Upper lobe of right lung (tissue), 1 donor: ENCODE data around the gene FAM20A. TPM values are rescaled to one million over a fixed set of nuclear protein-coding genes. Genes with fewer than 3 reads are reported as not detected.
A peak's percentile ranks its signal among the peaks of the same experiment; 100 is the strongest.

Source experiments
- ATAC-seq: fragments of 200-7000 bp; cut with Tn5 transposase; one replicate; pipeline ENCODE4 v1.9.1; 2020; ENCODE audit warnings: mild to moderate bottlenecking, moderate library complexity
- DNase-seq: peaks from one replicate; pipeline ENCODE4 v3.0.0-alpha.2; 2020
- H3K27ac ChIP-seq: fragments of 200-600 bp; one replicate; pipeline ENCODE4 v1.8.0; 2022
- H3K27me3 ChIP-seq: fragments of 200-600 bp; one replicate; pipeline ENCODE4 v1.8.0; 2022; ENCODE audit warnings: mild to moderate bottlenecking
- H3K36me3 ChIP-seq: fragments of 200-600 bp; one replicate; pipeline ENCODE4 v1.8.0; 2022
- H3K4me1 ChIP-seq: fragments of 200-600 bp; one replicate; pipeline ENCODE4 v1.8.0; 2022
- H3K4me3 ChIP-seq: fragments of 200-600 bp; one replicate; pipeline ENCODE4 v1.8.0; 2022; ENCODE audit warnings: mild to moderate bottlenecking
- H3K9me3 ChIP-seq: fragments of 200-600 bp; one replicate; pipeline ENCODE4 v1.8.0; 2022
- intact Hi-C: fragments of 100-400 bp; cut with DNase I; formaldehyde crosslinking; loops from one replicate; pipeline ENCODE4 v1.11.0; 2022
- total RNA-seq: library from RNA; stranded (reverse); fragmentation: NEBNext Ultra II Directional; extraction: Animal tissue kit (Norgen Biotek cat#: 25700); gene quantifications from one replicate; pipeline ENCODE4 v1.2.1, GENCODE V29; 2021
- TF ChIP-seq, protein P1 (sequence below): fragments of 200-600 bp; IDR thresholded peaks from one replicate; pipeline ENCODE4 v1.8.0; 2022; ENCODE audit warnings: antibody characterized with exemption
- donor health status: DM: no; HTN: yes; CAD: no; lungs with severe emphysema.

The FAM20A gene
- total RNA-seq, 1 donor from 2014 or later = 43.3 TPM

- Histone ChIP-seq H3K27me3 (no peaks in the 10 kb centered on the region), H3K4me3 (no peak overlapping the region), H3K36me3 (peaks cover 34% of the 10 kb centered on the region), H3K27ac (peak overlapping the region; percentile 84), H3K9me3 (no peaks in the 10 kb centered on the region), H3K4me1 (peaks cover 4% of the 10 kb centered on the region)
- ATAC-seq (peak; percentile 79), DNase-seq (peak; percentile 53)
- TF ChIP-seq, protein P1, sequence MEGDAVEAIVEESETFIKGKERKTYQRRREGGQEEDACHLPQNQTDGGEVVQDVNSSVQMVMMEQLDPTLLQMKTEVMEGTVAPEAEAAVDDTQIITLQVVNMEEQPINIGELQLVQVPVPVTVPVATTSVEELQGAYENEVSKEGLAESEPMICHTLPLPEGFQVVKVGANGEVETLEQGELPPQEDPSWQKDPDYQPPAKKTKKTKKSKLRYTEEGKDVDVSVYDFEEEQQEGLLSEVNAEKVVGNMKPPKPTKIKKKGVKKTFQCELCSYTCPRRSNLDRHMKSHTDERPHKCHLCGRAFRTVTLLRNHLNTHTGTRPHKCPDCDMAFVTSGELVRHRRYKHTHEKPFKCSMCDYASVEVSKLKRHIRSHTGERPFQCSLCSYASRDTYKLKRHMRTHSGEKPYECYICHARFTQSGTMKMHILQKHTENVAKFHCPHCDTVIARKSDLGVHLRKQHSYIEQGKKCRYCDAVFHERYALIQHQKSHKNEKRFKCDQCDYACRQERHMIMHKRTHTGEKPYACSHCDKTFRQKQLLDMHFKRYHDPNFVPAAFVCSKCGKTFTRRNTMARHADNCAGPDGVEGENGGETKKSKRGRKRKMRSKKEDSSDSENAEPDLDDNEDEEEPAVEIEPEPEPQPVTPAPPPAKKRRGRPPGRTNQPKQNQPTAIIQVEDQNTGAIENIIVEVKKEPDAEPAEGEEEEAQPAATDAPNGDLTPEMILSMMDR = no peak
- intact Hi-C loops = no loop called here
Measured at GRCh38 chr17:68542698-68543463, 58.3 kb downstream of the FAM20A start.

DNA sequence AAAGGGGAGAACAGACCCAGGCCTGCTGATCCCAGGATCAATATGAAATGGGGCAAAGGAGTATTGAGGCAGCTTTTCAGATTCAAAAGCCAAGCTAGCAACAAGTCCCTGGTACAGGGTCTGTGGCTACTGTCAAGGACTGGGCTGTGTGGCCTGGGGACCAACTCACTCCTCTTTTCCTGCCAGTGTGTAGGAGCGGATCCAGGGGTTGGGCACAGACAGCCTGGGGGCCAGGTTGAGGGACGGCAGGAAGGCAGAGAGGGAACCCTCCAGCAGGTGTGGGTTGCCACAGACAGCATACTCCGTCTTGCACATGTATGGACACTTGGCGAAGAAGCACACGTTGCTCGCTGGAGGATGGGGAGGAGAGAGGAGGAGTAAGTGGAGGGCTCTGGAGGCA lies 59.4 kb downstream of the FAM20A start:
- no peak for ATAC-seq
- Histone ChIP-seq H3K4me1 (peaks cover 4% of the 10 kb centered on the region), H3K9me3 (no peaks in the 10 kb centered on the region), H3K36me3 (peaks cover 45% of the 10 kb centered on the region), H3K27ac (peak overlapping the region; percentile 42), H3K27me3 (no peaks in the 10 kb centered on the region), H3K4me3 (no peak overlapping the region)
- DNase-seq = peak; percentile 55
- intact Hi-C loops = no loop called here
- TF ChIP-seq, protein P1 = no peak

DNA sequence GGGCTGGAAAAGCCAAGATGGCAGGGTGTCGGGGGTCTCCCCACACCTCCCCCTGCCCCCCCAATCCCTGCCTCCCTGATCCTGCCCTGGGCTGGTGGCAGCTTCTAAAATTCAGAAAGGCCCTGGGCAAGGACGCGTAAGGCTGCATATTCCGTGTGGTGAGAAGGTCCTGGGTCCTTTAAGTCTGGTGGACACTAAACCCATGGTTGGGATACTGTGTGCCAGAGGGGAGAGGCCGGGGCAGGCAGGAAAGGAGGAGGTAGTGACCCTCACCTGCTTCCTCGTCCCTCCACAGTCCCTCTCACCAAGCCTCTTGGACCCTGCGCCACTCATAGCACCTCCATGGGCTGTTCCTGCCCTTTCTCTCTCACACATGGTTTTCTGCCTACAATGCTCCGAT lies 60.2 kb downstream of the FAM20A start:
- Histone ChIP-seq H3K27ac (peak overlapping the region; percentile 42), H3K4me1 (peaks cover 4% of the 10 kb centered on the region), H3K4me3 (no peak overlapping the region), H3K27me3 (no peaks in the 10 kb centered on the region), H3K36me3 (peaks cover 53% of the 10 kb centered on the region), H3K9me3 (no peaks in the 10 kb centered on the region)
- DNase-seq (peak; percentile 59), ATAC-seq (no peak)
- TF ChIP-seq, protein P1 = no peak
- intact Hi-C loops = no loop called here

GRCh38 chr17:68539548-68540467 lies 61.4 kb downstream of the FAM20A start:
- Histone ChIP-seq H3K9me3 (no peaks in the 10 kb centered on the region), H3K27me3 (no peaks in the 10 kb centered on the region), H3K4me3 (no peak overlapping the region), H3K36me3 (peaks cover 65% of the 10 kb centered on the region), H3K4me1 (peaks cover 4% of the 10 kb centered on the region), H3K27ac (peak overlapping the region; percentile 11)
- DNase-seq (peak; percentile 70), ATAC-seq (peak; percentile 72)
- TF ChIP-seq, protein P1 = peak; percentile 39
- intact Hi-C loops = no loop called here

- Histone ChIP-seq H3K9me3 (no peaks in the 10 kb centered on the region), H3K27me3 (no peaks in the 10 kb centered on the region), H3K4me3 (no peak overlapping the region), H3K36me3 (peaks cover 95% of the 10 kb centered on the region), H3K4me1 (peaks cover 4% of the 10 kb centered on the region), H3K27ac (no peak overlapping the region)
- TF ChIP-seq, protein P1 = no peak
- no peak for ATAC-seq
- intact Hi-C loops = no loop called here
- DNase-seq = no peak
Measured at GRCh38 chr17:68535922-68536321, 65.2 kb downstream of the FAM20A start.
